Smooth muscle cell of the brain vasculature (primary cell): ENCODE measurements around the gene RGL3.
"Not testable (repeated sequence)": the region's sequence is repeated elsewhere in the genome, so short reads cannot be mapped to it uniquely, and the experiment has no call there.

Source experiments
- DNase-seq: peaks from one replicate; pipeline ENCODE4 v3.0.0-alpha.2; 2012; ENCODE audit warnings: low read depth, low spot score

The RGL3 gene

GRCh38 chr19:11420429-11421370, 1.6 kb upstream of the RGL3 start:
- DNase-seq = no peak

- DNase-seq = no peak
Measured at GRCh38 chr19:11418094-11418548, 993 bp downstream of the RGL3 start.

- DNase-seq = no peak
Measured at GRCh38 chr19:11416346-11417052, 2.6 kb downstream of the RGL3 start.

GRCh38 chr19:11414544-11414943, 4.6 kb downstream of the RGL3 start:
- DNase-seq = no peak

- no peak for DNase-seq
Measured at GRCh38 chr19:11410682-11411081, 8.4 kb downstream of the RGL3 start.

GRCh38 chr19:11408591-11408990, 10.5 kb downstream of the RGL3 start:
- DNase-seq = no peak

- DNase-seq = not testable (repeated sequence)
Measured at GRCh38 chr19:11406703-11407236, 12.3 kb downstream of the RGL3 start.

- DNase-seq = no peak
Measured at GRCh38 chr19:11405846-11406643, 13.1 kb downstream of the RGL3 start.

GRCh38 chr19:11404588-11405222, 14.4 kb downstream of the RGL3 start:
- no peak for DNase-seq

GRCh38 chr19:11401808-11402543, 17.1 kb downstream of the RGL3 start:
- no peak for DNase-seq

GRCh38 chr19:11400798-11401197, 18.3 kb downstream of the RGL3 start:
- no peak for DNase-seq

GRCh38 chr19:11399667-11400066, 19.4 kb downstream of the RGL3 start:
- DNase-seq = no peak

GRCh38 chr19:11397089-11397610, 22.0 kb downstream of the RGL3 start:
- DNase-seq = no peak

- DNase-seq = no peak
Measured at GRCh38 chr19:11390933-11391680, 28.0 kb downstream of the RGL3 start.

GRCh38 chr19:11390359-11390758, 28.8 kb downstream of the RGL3 start:
- DNase-seq = no peak

GRCh38 chr19:11387162-11388034, 31.7 kb downstream of the RGL3 start:
- no peak for DNase-seq

GRCh38 chr19:11384778-11385129, 34.4 kb downstream of the RGL3 start:
- DNase-seq = no peak

GRCh38 chr19:11383706-11384048, 35.4 kb downstream of the RGL3 start:
- DNase-seq = no peak
